Liver (tissue), 9 donors: Measurements from ENCODE around the gene PARP3. TPM values are rescaled to one million over a fixed set of nuclear protein-coding genes. Genes with fewer than 3 reads are reported as not detected.

Experiments used
- DNase-seq: peaks from one replicate; pipeline ENCODE4 v3.0.0-alpha.2; 2017; ENCODE audit warnings: low spot score
- H3K27ac ChIP-seq, 2 donors: one replicate each; pipeline ENCODE4 v1.7.0; 2013; ENCODE audit warnings: inconsistent platforms in 2 of 2, low read length in 2 of 2, control low read depth in 1 of 2, low read depth in 1 of 2, mild to moderate bottlenecking in 1 of 2
- H3K27me3 ChIP-seq, 4 donors: one replicate each; pipeline versions ENCODE4 v1.6.1 to v1.7.0; 2013; ENCODE audit warnings: low read length in 3 of 4, inconsistent platforms in 1 of 4, mild to moderate bottlenecking in 1 of 4, moderate library complexity in 1 of 4; ENCODE audit not compliant: control insufficient read depth in 4 of 4, insufficient read depth in 4 of 4
- H3K36me3 ChIP-seq, 4 donors: one replicate each; pipeline versions ENCODE4 v1.6.1 to v1.7.0; 2013; ENCODE audit warnings: low read length in 3 of 4, mild to moderate bottlenecking in 3 of 4, low read depth in 1 of 4, moderate library complexity in 1 of 4; ENCODE audit not compliant: control insufficient read depth in 4 of 4, insufficient read depth in 3 of 4
- H3K4me1 ChIP-seq, 4 donors: one replicate each; pipeline versions ENCODE4 v1.6.1 to v1.7.0; 2013; ENCODE audit warnings: low read length in 3 of 4, mild to moderate bottlenecking in 3 of 4, moderate library complexity in 1 of 4; ENCODE audit not compliant: control insufficient read depth in 4 of 4, insufficient read depth in 4 of 4
- H3K4me3 ChIP-seq, 3 donors: one replicate each; pipeline versions ENCODE4 v1.6.1 to v1.7.0; 2013; ENCODE audit warnings: low read length in 3 of 3, control low read depth in 1 of 3, low read depth in 1 of 3, mild to moderate bottlenecking in 1 of 3
- H3K9ac ChIP-seq, 2 donors: one replicate each; pipeline ENCODE4 v1.7.0; 2013; ENCODE audit warnings: low read length in 2 of 2, mild to moderate bottlenecking in 2 of 2, moderate library complexity in 2 of 2, control low read depth in 1 of 2, low read depth in 1 of 2
- H3K9me3 ChIP-seq, 4 donors: one replicate each; pipeline versions ENCODE4 v1.6.1 to v1.7.0; 2013; ENCODE audit warnings: low read length in 3 of 4; ENCODE audit not compliant: control insufficient read depth in 4 of 4
- CTCF ChIP-seq: fragments of 150-350 bp; IDR thresholded peaks from 2 replicates; pipeline ENCODE4 v1.5.1; 2017; ENCODE audit warnings: improper control_type of control experiment, low read depth, low read length; ENCODE audit not compliant: missing input control
- EGR1 ChIP-seq, 2 donors: IDR thresholded peaks; 2 replicates each; pipeline ENCODE4 v1.6.1; 2016 to 2018; ENCODE audit warnings: antibody characterized with exemption in 2 of 2, low read depth in 2 of 2
- FOXA1 ChIP-seq: IDR thresholded peaks from 2 replicates; pipeline ENCODE4 v1.6.1; 2016; ENCODE audit warnings: antibody characterized with exemption
- GABPA ChIP-seq, 2 donors: IDR thresholded peaks in 1 of 2; conservative IDR thresholded peaks in 1 of 2; 2 replicates each; pipeline ENCODE4 v1.6.1; 2016; ENCODE audit warnings: antibody characterized with exemption in 2 of 2, mild to moderate bottlenecking in 1 of 2, moderate library complexity in 1 of 2
- HNF4A ChIP-seq, 2 donors: conservative IDR thresholded peaks; 2 replicates each; pipeline ENCODE4 v1.6.1; 2016; ENCODE audit warnings: antibody characterized with exemption in 2 of 2, mild to moderate bottlenecking in 2 of 2
- HNF4G ChIP-seq: IDR thresholded peaks from 2 replicates; pipeline ENCODE4 v1.6.1; 2016; ENCODE audit warnings: antibody characterized with exemption
- NR2F2 ChIP-seq: IDR thresholded peaks from 2 replicates; pipeline ENCODE4 v1.6.1; 2016; ENCODE audit warnings: antibody characterized with exemption
- RAD21 ChIP-seq, 2 donors: IDR thresholded peaks; 2 replicates each; pipeline ENCODE4 v1.6.1; 2016; ENCODE audit warnings: antibody characterized with exemption in 2 of 2, mild to moderate bottlenecking in 2 of 2
- REST ChIP-seq: IDR thresholded peaks from 2 replicates; pipeline ENCODE4 v1.6.1; 2016; ENCODE audit warnings: antibody characterized with exemption, mild to moderate bottlenecking
- RXRA ChIP-seq, 2 donors: IDR thresholded peaks; 2 replicates each; pipeline ENCODE4 v1.6.1; 2017 to 2018; ENCODE audit warnings: antibody characterized with exemption in 2 of 2, mild to moderate bottlenecking in 1 of 2
- SP1 ChIP-seq: IDR thresholded peaks from 2 replicates; pipeline ENCODE4 v1.6.1; 2018; ENCODE audit warnings: antibody characterized with exemption, mild to moderate bottlenecking
- TAF1 ChIP-seq: conservative IDR thresholded peaks from 2 replicates; pipeline ENCODE4 v1.6.1; 2016; ENCODE audit warnings: antibody characterized with exemption, mild to moderate bottlenecking
- YY1 ChIP-seq: IDR thresholded peaks from 2 replicates; pipeline ENCODE4 v1.6.1; 2016; ENCODE audit warnings: antibody characterized with exemption, mild to moderate bottlenecking
- WGBS: extraction: QIAGEN DNeasy Blood & Tissue Kit; methylation state at CpG from one replicate; pipeline ENCODE4 v1.1.7; 2013; 5-methylcytosine and 5-hydroxymethylcytosine counted together
- polyA plus RNA-seq, 2 donors: library from polyadenylated mRNA; stranded (reverse) in 1 of 2; unstranded in 1 of 2; fragments of 200-250 nt in 1 of 2; fragments of >200 nt in 1 of 2; fragmentation: Nextera tagmentation in 1 of 2; extraction: Ambion mirVana in 1 of 2; gene quantifications; one replicate each; pipeline versions ENCODE4 v1.2.1 to v1.2.3, GENCODE V29; 2013 to 2015
- total RNA-seq, 2 donors: library from RNA; depleted of rRNA; stranded (reverse); fragments of >200 nt; gene quantifications; one replicate each; pipeline ENCODE4 v1.2.3, GENCODE V29; 2014
- TF ChIP-seq, protein P1 (sequence below): IDR thresholded peaks from 2 replicates; pipeline ENCODE4 v1.6.1; 2016; ENCODE audit warnings: antibody characterized with exemption
- TF ChIP-seq, protein P2 (sequence below): IDR thresholded peaks from 2 replicates; pipeline ENCODE4 v1.6.1; 2016; ENCODE audit warnings: antibody characterized with exemption
- TF ChIP-seq, protein P3 (sequence below): IDR thresholded peaks from 2 replicates; pipeline ENCODE4 v1.6.1; 2016; ENCODE audit warnings: antibody characterized with exemption
- donor health status: healthy.
- donor health status: healthy.
- donor health status: healthy.
- donor health status: healthy.
- donor health status: healthy.

The PARP3 gene
- total and polyA plus RNA-seq, 4 donors: 1.5 to 21.4 (median 12.7) TPM

GRCh38 chr3:51934139-51934850, 7.9 kb upstream of the PARP3 start:
- H3K4me1 ChIP-seq: no peaks in the 10 kb centered on the region
- H3K27me3 ChIP-seq: no peaks in the 10 kb centered on the region
- no peak overlapping the region for H3K9ac ChIP-seq
- no peak overlapping the region for H3K4me3 ChIP-seq
- H3K27ac ChIP-seq: no peak overlapping the region
- peaks cover 18 to 56% (median 36%) of the 10 kb centered on the region in 4 donors for H3K36me3 ChIP-seq
- no peak for DNase-seq
- 97% methylated on average over 11 of the region's 11 CpGs for WGBS
- TF ChIP-seq EGR1 (IDR thresholded peaks at IDR 0.05; ENCODE audit: low read depth in 2 of 2) (no peak), TAF1 (no peak), FOXA1 (no peak)
- no peaks in the 10 kb centered on the region for H3K9me3 ChIP-seq

GRCh38 chr3:51934991-51935885, 6.9 kb upstream of the PARP3 start:
- no peaks in the 10 kb centered on the region for H3K9me3 ChIP-seq
- TF ChIP-seq, protein P1, sequence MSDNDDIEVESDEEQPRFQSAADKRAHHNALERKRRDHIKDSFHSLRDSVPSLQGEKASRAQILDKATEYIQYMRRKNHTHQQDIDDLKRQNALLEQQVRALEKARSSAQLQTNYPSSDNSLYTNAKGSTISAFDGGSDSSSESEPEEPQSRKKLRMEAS: no peak
- no peak for TF ChIP-seq HNF4G
- no peak for TF ChIP-seq RAD21 (IDR thresholded peaks at IDR 0.05)
- TF ChIP-seq HNF4A (conservative IDR thresholded peaks at IDR 0.05): no peak
- no peak for TF ChIP-seq YY1
- TF ChIP-seq TAF1: no peak
- no peak for TF ChIP-seq SP1
- no peak for TF ChIP-seq CTCF
- TF ChIP-seq RXRA (IDR thresholded peaks at IDR 0.05): no peak
- TF ChIP-seq, protein P2, sequence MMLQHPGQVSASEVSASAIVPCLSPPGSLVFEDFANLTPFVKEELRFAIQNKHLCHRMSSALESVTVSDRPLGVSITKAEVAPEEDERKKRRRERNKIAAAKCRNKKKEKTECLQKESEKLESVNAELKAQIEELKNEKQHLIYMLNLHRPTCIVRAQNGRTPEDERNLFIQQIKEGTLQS: no peak
- TF ChIP-seq, protein P3, sequence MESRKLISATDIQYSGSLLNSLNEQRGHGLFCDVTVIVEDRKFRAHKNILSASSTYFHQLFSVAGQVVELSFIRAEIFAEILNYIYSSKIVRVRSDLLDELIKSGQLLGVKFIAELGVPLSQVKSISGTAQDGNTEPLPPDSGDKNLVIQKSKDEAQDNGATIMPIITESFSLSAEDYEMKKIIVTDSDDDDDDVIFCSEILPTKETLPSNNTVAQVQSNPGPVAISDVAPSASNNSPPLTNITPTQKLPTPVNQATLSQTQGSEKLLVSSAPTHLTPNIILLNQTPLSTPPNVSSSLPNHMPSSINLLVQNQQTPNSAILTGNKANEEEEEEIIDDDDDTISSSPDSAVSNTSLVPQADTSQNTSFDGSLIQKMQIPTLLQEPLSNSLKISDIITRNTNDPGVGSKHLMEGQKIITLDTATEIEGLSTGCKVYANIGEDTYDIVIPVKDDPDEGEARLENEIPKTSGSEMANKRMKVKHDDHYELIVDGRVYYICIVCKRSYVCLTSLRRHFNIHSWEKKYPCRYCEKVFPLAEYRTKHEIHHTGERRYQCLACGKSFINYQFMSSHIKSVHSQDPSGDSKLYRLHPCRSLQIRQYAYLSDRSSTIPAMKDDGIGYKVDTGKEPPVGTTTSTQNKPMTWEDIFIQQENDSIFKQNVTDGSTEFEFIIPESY: no peak
- no peak for TF ChIP-seq GABPA (IDR thresholded peaks at IDR 0.05 in 1 of 2, conservative IDR thresholded peaks at IDR 0.05 in 1 of 2)
- no peak for TF ChIP-seq NR2F2
- no peak for TF ChIP-seq REST
- H3K27me3 ChIP-seq: no peaks in the 10 kb centered on the region
- DNase-seq: no peak
- 96% methylated on average over 28 of the region's 28 CpGs for WGBS
- peak overlapping the region in 1 of 2 donors; percentile 20 for H3K9ac ChIP-seq
- peaks cover 18 to 56% (median 36%) of the 10 kb centered on the region in 4 donors for H3K36me3 ChIP-seq
- H3K4me3 ChIP-seq: no peak overlapping the region
- H3K4me1 ChIP-seq: peaks cover 0 to 2% (median 1%) of the 10 kb centered on the region in 4 donors
- H3K27ac ChIP-seq: no peak overlapping the region
